ENCODE results near the gene ALKBH3. TPM values are rescaled to one million over a fixed set of nuclear protein-coding genes. Genes with fewer than 3 reads are reported as not detected.

ALKBH3 gene
- total RNA-seq, 1 donor from 2014 or later = 28.3 TPM

- DNase-seq (ENCODE audit: low read depth) = no peak
Observed at GRCh38 chr11:43959321-43959995, 78.8 kb downstream of the ALKBH3 start.

GRCh38 chr11:43962383-43963278 is 82.0 kb downstream of the ALKBH3 start:
- no peak for DNase-seq (ENCODE audit: low read depth)

- no peak for DNase-seq (ENCODE audit: low read depth)
Observed at GRCh38 chr11:43963279-43963620, 82.6 kb downstream of the ALKBH3 start.

GRCh38 chr11:43967661-43968060 is 87.0 kb downstream of the ALKBH3 start:
- DNase-seq (ENCODE audit: low read depth) = no peak

GRCh38 chr11:43968719-43969118 is 88.1 kb downstream of the ALKBH3 start:
- DNase-seq (ENCODE audit: low read depth) = no peak

GRCh38 chr11:43969543-43969942 is 88.9 kb downstream of the ALKBH3 start:
- DNase-seq (ENCODE audit: low read depth) = peak; percentile 45

Other genes starting within 250 kb of the ALKBH3 start
- 51.9 and 82.2 TPM in 2 replicates for gene HSD17B12, start 200.1 kb upstream of the ALKBH3 start, total RNA-seq
- gene C11orf96, start 61.8 kb downstream of the ALKBH3 start, total RNA-seq = 0.16 and 5.6 TPM in 2 replicates
- gene ACCSL, start 167.2 kb downstream of the ALKBH3 start, total RNA-seq = not detected in 2 replicates
- gene ACCS, start 185.4 kb downstream of the ALKBH3 start, total RNA-seq = 10.7 and 11.4 TPM in 2 replicates
- 55.7 and 66.3 TPM in 2 replicates for gene EXT2, start 214.8 kb downstream of the ALKBH3 start, total RNA-seq